ENCODE data around the gene SLC29A1. TPM values are rescaled to one million over a fixed set of nuclear protein-coding genes. Genes with fewer than 3 reads are reported as not detected.
A peak's percentile ranks its signal among the peaks of the same experiment; 100 is the strongest.

Gene SLC29A1
- polyA plus RNA-seq, 1 experiment = 34.1 TPM

- Histone ChIP-seq H3K27me3 (ENCODE audit: control insufficient read depth, insufficient read depth, low read length) (no peaks in the 10 kb centered on the region; the same call in 1 of the 2 replicates), H3K4me3 (ENCODE audit: low read depth, low read length) (no peak overlapping the region), H3K36me3 (ENCODE audit: control insufficient read depth, insufficient read depth, low read length) (peaks cover 8% of the 10 kb centered on the region)
- ChIA-PET CTCF (interaction anchor here (1.1 to 1.4 kb wide), 2 partner anchors 43 to 77 kb away, joined by 4 to 6 read pairs; no protein-coding TSS in a partner anchor), POLR2A (no interaction called here)
- no peak for TF ChIP-seq CTCF (IDR thresholded peaks at IDR 0.05; ENCODE audit: insufficient read depth, low read depth, low read length)
- DNase-seq (ENCODE audit: low read depth) = no peak
Measured at GRCh38 chr6:44261581-44261980, 38.2 kb downstream of the SLC29A1 start.

GRCh38 chr6:44262467-44263353, 39.3 kb downstream of the SLC29A1 start:
- ChIA-PET POLR2A (no interaction called here), CTCF (interaction anchor here (1.1 to 1.4 kb wide), 3 partner anchors 26 to 76 kb away, joined by 4 to 6 read pairs (median 6); no protein-coding TSS in a partner anchor)
- TF ChIP-seq CTCF (IDR thresholded peaks at IDR 0.05; ENCODE audit: insufficient read depth, low read depth, low read length) = no peak
- peaks cover 8% of the 10 kb centered on the region for H3K36me3 ChIP-seq (ENCODE audit: control insufficient read depth, insufficient read depth, low read length)
- H3K4me3 ChIP-seq (ENCODE audit: low read depth, low read length) = peak overlapping the region; percentile 74; the same call in 1 of the 2 replicates
- H3K27me3 ChIP-seq (ENCODE audit: control insufficient read depth, insufficient read depth, low read length) = no peaks in the 10 kb centered on the region; the same call in 1 of the 2 replicates
- DNase-seq (ENCODE audit: low read depth) = no peak

- Histone ChIP-seq H3K4me3 (ENCODE audit: low read depth, low read length) (peak overlapping the region; percentile 74), H3K27me3 (ENCODE audit: control insufficient read depth, insufficient read depth, low read length) (peaks cover 4% of the 10 kb centered on the region), H3K36me3 (ENCODE audit: control insufficient read depth, insufficient read depth, low read length) (peaks cover 6% of the 10 kb centered on the region)
- DNase-seq (ENCODE audit: low read depth) = no peak
- ChIA-PET POLR2A (no interaction called here), CTCF (interaction anchor here (0.5 to 1.6 kb wide), 4 partner anchors 9 to 91 kb away, joined by 3 to 7 read pairs (median 6); no protein-coding TSS in a partner anchor)
- no peak for TF ChIP-seq CTCF (IDR thresholded peaks at IDR 0.05; ENCODE audit: insufficient read depth, low read depth, low read length)
Measured at GRCh38 chr6:44263354-44264100, 40.1 kb downstream of the SLC29A1 start.

GRCh38 chr6:44264154-44265006, 41.0 kb downstream of the SLC29A1 start:
- DNase-seq (ENCODE audit: low read depth) = no peak
- ChIA-PET CTCF (interaction anchor here (0.5 to 8.7 kb wide), 7 partner anchors 10 to 92 kb away, joined by 3 to 138 read pairs (median 3); no protein-coding TSS in a partner anchor), POLR2A (interaction anchor here (0.5 kb wide), 1 partner anchor 43 kb away, joined by 6 read pairs; no protein-coding TSS in a partner anchor)
- H3K36me3 ChIP-seq (ENCODE audit: control insufficient read depth, insufficient read depth, low read length) = peaks cover 4% of the 10 kb centered on the region
- peaks cover 11% of the 10 kb centered on the region for H3K27me3 ChIP-seq (ENCODE audit: control insufficient read depth, insufficient read depth, low read length)
- TF ChIP-seq CTCF (IDR thresholded peaks at IDR 0.05; ENCODE audit: insufficient read depth, low read depth, low read length) = no peak
- H3K4me3 ChIP-seq (ENCODE audit: low read depth, low read length) = peak overlapping the region; percentile 74

Data from BJ (cell line).